H7 (cell line): ENCODE measurements around the gene TMEM40. TPM values are rescaled to one million over a fixed set of nuclear protein-coding genes. Genes with fewer than 3 reads are reported as not detected.
"Not testable (repeated sequence)": the region's sequence is repeated elsewhere in the genome, so short reads cannot be mapped to it uniquely, and the experiment has no call there.

ENCODE experiments used
- DNase-seq: peaks from one replicate; pipeline ENCODE4 v3.0.0; 2012
- H3K27me3 ChIP-seq: 2 replicates; pipeline ENCODE4 v1.6.0; 2011; ENCODE audit warnings: mild to moderate bottlenecking, low read length; ENCODE audit not compliant: control insufficient read depth, insufficient read depth
- H3K36me3 ChIP-seq: replicated peaks from 2 replicates; pipeline ENCODE4 v1.5.1; 2011; ENCODE audit warnings: low read length; ENCODE audit not compliant: control insufficient read depth, insufficient read depth
- H3K4me3 ChIP-seq: 2 replicates; pipeline ENCODE4 v1.5.1; 2011; ENCODE audit warnings: low read depth, mild to moderate bottlenecking, control low read depth, low read length, moderate library complexity; ENCODE audit not compliant: insufficient read depth
- total RNA-seq: library from RNA; depleted of rRNA; stranded (reverse); fragments of >200 nt; shearing (Covaris generic); gene quantifications from 2 replicates; pipeline ENCODE4 v1.2.3, GENCODE V29; 2014

Gene TMEM40
- total RNA-seq, 1 experiment from 2014 or later, result not detected

DNA sequence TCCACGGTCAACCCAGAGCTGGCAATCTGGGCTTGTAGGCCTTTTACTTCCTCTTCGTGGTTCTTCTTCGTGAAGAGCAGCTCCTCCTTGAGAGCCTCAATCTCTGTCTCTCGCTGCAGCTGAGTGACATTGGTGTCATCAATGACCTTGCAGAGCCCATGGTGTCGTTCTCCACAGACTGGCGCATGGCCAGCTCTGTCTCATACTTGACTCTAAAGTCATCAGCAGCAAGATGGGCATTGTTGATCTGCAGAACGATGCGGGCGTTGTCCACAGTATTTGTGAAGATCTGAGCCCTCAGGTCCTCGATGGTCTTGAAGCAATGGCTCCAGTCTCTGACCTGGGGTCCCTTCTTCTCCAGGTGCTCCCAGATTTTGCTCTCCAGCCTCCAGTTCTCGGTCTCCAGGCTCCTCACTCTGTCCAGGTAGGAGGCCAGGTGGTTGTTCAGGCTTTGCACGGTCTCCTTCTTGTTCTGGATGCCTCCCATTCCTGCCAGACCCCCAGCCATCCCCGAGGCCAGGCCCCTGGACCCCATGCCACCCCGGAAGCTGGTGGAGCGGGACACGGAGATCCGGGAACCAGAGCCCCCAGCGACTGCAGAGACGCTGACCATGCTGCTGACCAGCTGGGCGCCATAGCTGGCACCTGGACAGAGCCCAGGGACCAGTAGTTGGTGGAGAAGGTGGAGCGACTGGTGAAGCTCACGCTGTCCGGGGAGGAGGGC is 29.1 kb upstream of the TMEM40 start:
- not testable (repeated sequence) for H3K4me3 ChIP-seq, H3K36me3 ChIP-seq, H3K27me3 ChIP-seq, DNase-seq

DNA sequence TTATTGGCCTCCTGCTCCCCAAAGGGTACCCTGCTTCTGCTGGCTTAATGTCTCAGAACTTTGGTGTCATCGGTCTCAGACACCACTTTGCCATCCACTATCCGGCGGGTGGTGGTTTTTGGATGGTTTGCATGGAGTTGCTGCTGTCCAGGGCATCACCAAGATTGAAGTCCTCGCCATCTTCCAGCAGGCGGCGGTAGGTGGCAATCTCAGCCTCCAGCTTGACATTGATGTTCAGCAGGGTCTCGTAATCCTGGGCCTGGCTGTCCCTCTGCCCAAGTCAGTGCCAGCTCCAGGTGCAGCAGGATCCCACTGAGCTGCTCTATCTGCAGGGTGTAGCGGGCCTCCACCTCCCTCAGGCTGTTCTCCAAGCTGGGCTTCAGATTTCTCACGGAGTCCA is 28.3 kb upstream of the TMEM40 start:
- DNase-seq, result peak; percentile 52
- not testable (repeated sequence) for H3K36me3 ChIP-seq, H3K27me3 ChIP-seq, H3K4me3 ChIP-seq

DNA sequence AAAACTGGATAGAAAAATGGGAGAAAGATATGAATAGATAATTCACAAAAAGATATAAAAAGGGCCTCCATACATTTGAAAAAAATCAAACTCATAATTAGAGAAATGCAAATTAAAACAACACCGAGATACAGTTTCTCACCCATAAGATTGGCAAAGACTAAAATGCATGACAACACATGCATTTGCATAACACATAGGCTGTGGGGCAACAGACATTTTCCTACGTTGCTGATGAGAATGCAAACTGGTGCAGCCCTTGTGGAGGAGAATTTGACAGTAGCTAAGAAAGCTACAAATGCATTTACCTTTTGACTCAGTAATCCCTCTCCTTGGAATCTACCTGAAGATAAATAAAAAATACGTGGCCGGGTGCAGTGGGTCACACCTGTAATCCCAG is 26.0 kb upstream of the TMEM40 start:
- DNase-seq, result peak; percentile 36
- no peaks in the 10 kb centered on the region for H3K27me3 ChIP-seq
- H3K4me3 ChIP-seq, result no peak overlapping the region
- H3K36me3 ChIP-seq, result no peaks in the 10 kb centered on the region

DNA sequence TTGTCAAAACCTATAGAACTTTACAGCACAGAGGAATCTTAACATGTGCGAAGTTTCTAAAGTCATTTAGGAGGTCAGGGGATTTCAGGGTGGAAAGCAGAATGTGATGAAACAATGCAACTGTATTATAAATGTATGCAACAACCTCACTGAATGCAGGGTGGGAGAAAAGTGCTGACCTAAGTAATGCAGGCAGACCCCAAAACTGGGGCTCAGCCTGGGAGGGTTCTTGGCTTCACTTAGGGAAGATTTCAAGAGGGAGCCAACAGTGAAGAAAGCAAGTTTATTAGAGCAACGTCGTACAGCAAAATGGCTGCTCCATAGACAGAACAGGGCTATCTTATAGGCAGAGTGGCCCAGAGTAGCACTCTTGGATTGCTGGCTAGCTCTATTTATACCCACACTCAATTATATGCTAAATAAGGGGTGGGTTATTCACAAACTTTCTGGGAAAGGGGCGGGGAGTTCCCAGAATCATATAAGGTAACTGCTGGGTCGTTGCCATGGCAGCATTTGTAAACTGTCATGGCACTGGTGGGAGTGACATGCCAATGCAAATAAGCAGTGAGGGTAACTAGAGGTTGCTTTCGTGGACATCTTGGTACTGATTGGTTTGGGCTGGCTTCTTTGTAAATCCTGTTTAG is 23.2 kb upstream of the TMEM40 start:
- Histone ChIP-seq H3K4me3 (no peak overlapping the region), H3K27me3 (no peaks in the 10 kb centered on the region), H3K36me3 (no peaks in the 10 kb centered on the region)
- peak; percentile 61 for DNase-seq

DNA sequence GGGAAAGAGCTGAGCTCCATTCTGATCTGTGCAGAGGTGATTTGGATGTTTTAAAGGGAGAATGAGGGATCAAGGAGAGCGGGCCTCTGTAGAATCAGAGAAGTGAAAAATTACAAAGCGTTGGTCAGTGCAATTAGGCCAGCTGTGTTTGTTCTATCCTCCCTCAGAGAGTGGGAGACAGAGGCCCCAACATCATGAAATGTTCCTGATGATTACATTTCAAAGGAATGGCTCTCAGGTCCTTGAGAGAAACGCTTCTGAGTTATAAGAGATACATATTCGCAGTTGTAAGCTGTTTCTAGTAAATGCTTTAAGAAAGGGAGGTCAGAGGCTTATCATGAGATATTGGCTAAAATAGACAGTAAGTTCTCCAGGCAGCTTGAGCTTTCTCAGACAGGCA is 21.7 kb upstream of the TMEM40 start:
- Histone ChIP-seq H3K4me3 (no peak overlapping the region), H3K36me3 (no peaks in the 10 kb centered on the region), H3K27me3 (no peaks in the 10 kb centered on the region)
- no peak for DNase-seq

DNA sequence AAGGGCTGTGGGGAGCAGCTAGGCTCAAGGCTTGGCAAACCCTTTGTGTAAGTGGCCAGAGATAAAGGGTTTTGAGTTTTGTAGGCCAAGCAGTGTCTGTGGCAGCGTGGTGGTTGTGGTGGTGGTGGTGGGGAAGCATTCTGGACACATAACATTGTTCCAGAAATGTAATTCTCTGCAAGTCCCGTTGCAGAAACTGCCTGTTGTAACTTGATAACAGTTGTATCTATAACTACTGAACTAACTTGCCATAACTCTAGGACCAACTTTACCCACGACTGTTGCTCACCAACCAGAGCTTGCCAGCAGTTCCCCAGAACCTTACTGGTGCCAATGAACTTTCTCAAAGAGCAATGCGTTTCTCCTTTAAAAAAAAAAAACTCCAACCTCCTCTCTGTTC is 18.1 kb upstream of the TMEM40 start:
- no peak for DNase-seq
- Histone ChIP-seq H3K36me3 (no peaks in the 10 kb centered on the region), H3K27me3 (peaks cover 2% of the 10 kb centered on the region; the same call in 1 of the 2 replicates), H3K4me3 (no peak overlapping the region)

DNA sequence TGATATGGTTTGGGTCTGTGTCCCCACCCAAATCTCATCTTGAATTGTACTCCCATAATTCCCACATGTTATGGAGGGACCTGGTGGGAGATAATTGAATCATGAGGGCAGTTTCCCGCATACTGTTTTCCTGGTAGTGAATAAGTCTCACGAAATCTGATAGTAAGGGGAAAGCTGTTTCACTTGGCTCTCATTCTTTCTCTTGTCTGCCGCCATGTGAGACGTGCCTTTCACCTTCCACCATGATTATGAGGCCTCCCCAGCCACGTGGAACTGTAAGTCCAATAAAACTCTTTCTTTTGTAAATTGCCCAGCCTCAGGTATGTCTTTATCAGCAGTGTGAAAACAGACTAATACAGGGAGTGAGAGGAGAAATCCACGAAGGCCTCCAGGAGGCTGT is 16.9 kb upstream of the TMEM40 start:
- H3K27me3 ChIP-seq, H3K4me3 ChIP-seq, H3K36me3 ChIP-seq, DNase-seq: not testable (repeated sequence)

DNA sequence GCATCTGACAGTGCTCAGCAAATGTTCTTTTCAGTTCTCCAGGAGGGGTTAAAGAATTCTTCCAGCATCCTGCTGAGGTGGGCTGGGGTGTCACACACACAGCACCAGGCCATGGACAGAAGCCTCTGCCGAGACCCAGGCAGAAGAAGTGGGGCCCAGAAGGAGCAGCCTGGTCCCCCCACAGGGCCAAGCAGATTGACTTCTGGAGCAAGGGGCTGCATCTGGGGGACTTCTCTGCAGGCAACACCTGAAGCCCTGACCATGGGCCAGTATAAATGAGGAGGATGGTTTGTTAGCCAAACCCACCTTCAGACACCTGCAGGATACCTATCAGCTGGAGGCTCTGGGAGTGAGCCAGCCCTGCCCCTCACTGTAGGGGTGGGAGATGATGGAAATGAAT is 16.2 kb upstream of the TMEM40 start:
- H3K4me3 ChIP-seq, result no peak overlapping the region
- DNase-seq, result no peak
- no peaks in the 10 kb centered on the region for H3K36me3 ChIP-seq
- H3K27me3 ChIP-seq, result peaks cover 2% of the 10 kb centered on the region; the same call in 1 of the 2 replicates

DNA sequence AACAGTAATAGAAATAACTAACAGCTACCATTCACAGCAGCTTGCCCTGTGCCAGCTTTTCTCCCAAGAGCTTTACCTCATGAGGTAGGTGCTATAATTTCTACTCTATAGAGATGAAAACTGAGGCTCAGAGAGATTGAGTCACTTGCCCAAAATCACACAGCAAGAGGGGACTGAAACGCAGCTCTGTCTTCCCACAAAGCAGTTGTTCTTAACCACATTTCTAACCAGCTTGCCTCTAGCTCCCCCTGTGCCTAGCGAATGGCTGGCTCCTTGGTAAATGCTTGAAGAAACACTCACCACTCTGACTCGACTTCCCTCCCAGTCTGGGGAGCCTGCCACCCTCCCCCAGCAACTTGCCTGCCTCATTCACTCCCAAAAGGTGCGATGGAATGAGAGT is 15.6 kb upstream of the TMEM40 start:
- DNase-seq, result no peak
- H3K36me3 ChIP-seq, result no peaks in the 10 kb centered on the region
- H3K4me3 ChIP-seq, result no peak overlapping the region
- H3K27me3 ChIP-seq, result peaks cover 2% of the 10 kb centered on the region; the same call in 1 of the 2 replicates

DNA sequence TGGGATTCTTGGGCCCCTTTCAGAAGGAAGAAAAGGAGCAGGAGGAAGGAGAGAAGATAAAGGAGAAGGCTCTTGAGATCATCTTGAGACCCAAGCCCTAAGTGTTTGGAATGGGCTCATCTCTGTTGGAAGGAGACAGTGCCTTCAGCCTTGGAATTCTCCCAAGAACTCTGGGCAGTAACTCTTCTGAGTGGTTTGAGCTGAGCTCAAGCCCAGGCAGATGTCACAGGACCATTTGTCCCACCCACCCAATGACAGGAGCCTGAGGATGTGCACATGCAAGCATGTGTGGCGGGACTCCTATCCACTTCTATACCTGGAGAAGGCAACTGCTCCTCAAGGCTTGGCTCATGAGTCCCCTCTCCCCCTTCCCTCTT is 14.6 kb upstream of the TMEM40 start:
- Histone ChIP-seq H3K36me3 (no peaks in the 10 kb centered on the region), H3K27me3 (peaks cover 2% of the 10 kb centered on the region; the same call in 1 of the 2 replicates), H3K4me3 (no peak overlapping the region)
- no peak for DNase-seq

DNA sequence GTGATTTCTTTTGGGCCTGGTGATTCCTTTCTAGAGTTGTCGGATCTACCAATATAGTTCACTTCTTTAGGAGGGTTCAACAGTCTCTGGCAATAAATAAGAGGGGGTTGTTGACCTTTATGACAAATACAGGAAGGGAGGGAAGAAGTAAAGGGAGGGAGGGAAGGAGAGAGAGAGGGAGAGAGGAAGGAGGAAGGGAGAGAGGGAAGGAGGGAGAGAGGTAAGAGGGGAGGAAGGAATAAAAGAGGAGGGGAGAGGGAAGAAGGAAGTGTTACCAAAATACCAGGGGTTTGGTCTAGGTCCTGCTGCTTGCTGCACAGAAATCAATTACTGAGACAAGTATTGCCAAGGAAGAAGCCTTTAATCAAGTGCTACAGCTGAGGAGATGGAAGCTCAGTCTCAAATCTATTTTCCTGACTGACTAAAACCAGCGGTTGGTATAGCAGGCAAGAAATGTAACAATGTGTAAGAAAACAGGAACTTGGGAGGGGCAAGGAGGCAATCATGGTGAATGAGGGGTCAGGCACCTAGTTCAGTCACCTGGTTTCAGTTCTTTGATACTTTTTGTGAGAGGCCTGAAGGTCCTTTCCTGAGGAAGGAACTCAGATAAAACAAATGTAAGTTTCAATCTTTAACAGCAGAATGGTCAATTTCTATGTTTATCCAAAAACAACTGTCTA is 14.1 kb upstream of the TMEM40 start:
- no peak overlapping the region for H3K4me3 ChIP-seq
- DNase-seq, result no peak
- no peaks in the 10 kb centered on the region for H3K36me3 ChIP-seq
- peaks cover 2% of the 10 kb centered on the region; the same call in 1 of the 2 replicates for H3K27me3 ChIP-seq

DNA sequence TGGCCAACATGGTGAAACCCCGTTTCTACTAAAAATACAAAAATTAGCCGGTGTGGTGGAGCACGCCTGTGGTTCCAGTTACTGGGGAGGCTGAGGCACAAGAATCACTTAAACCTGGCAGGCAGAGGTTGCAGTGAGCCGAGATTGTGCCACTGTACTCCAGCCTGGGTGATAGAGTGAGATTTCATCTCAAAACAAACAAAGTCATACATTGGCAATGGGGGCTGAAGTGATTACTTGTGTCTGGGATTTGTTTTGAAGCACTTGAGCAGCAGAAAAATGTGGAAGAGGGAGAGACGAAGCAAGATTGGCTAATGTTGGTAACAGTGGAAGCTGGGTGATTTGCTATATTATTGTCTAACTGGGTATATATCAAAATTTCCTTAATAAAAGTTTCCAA is 13.4 kb upstream of the TMEM40 start:
- no peaks in the 10 kb centered on the region for H3K36me3 ChIP-seq
- H3K27me3 ChIP-seq, result peaks cover 2% of the 10 kb centered on the region; the same call in 1 of the 2 replicates
- DNase-seq, result no peak
- H3K4me3 ChIP-seq, result no peak overlapping the region

DNA sequence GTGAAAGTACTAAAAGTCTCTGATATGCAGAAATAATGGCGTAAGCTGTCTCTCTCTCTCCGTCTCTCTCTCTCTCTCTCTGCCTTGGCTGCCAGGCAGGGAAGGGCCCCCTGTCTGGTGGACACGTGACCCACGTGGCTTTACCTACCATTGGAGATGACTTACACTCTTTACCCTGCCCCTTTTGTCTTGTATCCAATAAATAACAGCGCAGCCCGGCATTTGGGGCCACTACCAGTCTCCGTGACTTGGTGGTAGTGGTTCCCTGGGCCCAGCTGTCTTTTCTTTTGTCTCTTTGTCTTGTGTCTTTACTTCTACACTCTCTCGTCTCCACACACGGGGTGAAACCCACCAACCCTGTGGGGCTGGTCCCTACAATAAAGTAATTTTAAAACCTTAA is 12.2 kb upstream of the TMEM40 start:
- Histone ChIP-seq H3K36me3 (no peaks in the 10 kb centered on the region), H3K4me3 (no peak overlapping the region), H3K27me3 (peaks cover 2% of the 10 kb centered on the region; the same call in 1 of the 2 replicates)
- DNase-seq, result no peak

DNA sequence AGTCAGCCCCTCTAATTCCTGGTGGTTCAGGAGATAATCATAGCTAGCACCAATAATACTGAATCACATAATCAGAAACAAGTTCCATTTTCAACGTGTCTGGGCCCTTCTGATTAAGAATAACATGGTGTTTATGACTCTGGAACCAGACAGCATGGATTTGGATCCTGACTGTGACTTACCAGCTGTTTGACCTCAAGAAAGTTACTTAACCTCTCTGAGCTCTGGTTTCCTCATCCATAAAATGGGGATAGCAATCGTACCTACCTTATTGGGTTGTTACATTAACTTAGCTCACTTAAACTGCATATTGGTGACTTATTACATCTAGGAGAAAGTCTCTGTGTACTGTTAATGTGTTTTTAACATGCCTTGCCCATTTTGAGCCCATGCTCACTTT is 10.7 kb upstream of the TMEM40 start:
- DNase-seq, result no peak
- Histone ChIP-seq H3K27me3 (peaks cover 2% of the 10 kb centered on the region; the same call in 1 of the 2 replicates), H3K4me3 (no peak overlapping the region), H3K36me3 (no peaks in the 10 kb centered on the region)
